Gastroesophageal sphincter (tissue), 4 donors: ENCODE results near the gene SOST. TPM values are rescaled to one million over a fixed set of nuclear protein-coding genes. Genes with fewer than 3 reads are reported as not detected.
A peak's percentile ranks its signal among the peaks of the same experiment; 100 is the strongest.

ENCODE experiments used
- ATAC-seq: fragments of 150-250 bp; one replicate; pipeline ENCODE4 v1.9.1; 2016; ENCODE audit warnings: mild to moderate bottlenecking, moderate library complexity
- H3K27ac ChIP-seq, 4 donors: fragments of 200-600 bp; sonication (generic) in 3 of 4; 1 replicate in 3 of 4; 2 replicates in 1 of 4; pipeline ENCODE4 v1.5.1; 2016 to 2019
- H3K27me3 ChIP-seq: fragments of 200-600 bp; sonication (generic); one replicate; pipeline ENCODE4 v1.5.1; 2019
- H3K36me3 ChIP-seq, 2 donors: fragments of 200-600 bp; sonication (generic); one replicate each; pipeline ENCODE4 v1.5.1; 2019; ENCODE audit warnings: control low read depth in 1 of 2
- H3K4me1 ChIP-seq, 3 donors: fragments of 200-600 bp; sonication (generic); 1 replicate in 2 of 3; 2 replicates in 1 of 3; pipeline ENCODE4 v1.5.1; 2016 to 2019; ENCODE audit warnings: control low read depth in 2 of 3
- H3K4me3 ChIP-seq, 2 donors: fragments of 200-600 bp; sonication (generic); one replicate each; pipeline ENCODE4 v1.5.1; 2019; ENCODE audit warnings: mild to moderate bottlenecking in 1 of 2, moderate library complexity in 1 of 2
- H3K9me3 ChIP-seq, 3 donors: fragments of 200-600 bp; sonication (generic); one replicate each; pipeline ENCODE4 v1.5.1; 2017 to 2019; ENCODE audit warnings: control low read depth in 2 of 3
- EP300 ChIP-seq: sonication (generic); formaldehyde crosslinking; IDR thresholded peaks from one replicate; pipeline ENCODE4 v1.6.1; 2017; ENCODE audit warnings: antibody characterized with exemption, mild to moderate bottlenecking
- POLR2A ChIP-seq, 2 donors: fragments of 450-650 bp; IDR thresholded peaks; one replicate each; pipeline ENCODE4 v1.6.1; 2017; ENCODE audit warnings: antibody characterized with exemption in 2 of 2, mild to moderate bottlenecking in 2 of 2, moderate library complexity in 1 of 2
- POLR2AphosphoS5 ChIP-seq: sonication (generic); formaldehyde crosslinking; IDR thresholded peaks from one replicate; pipeline ENCODE4 v1.6.1; 2017; ENCODE audit warnings: antibody characterized with exemption
- WGBS, 2 donors: methylation state at CpG; one replicate each; pipeline ENCODE4 v1.1.5; 2018; ENCODE audit warnings: low coverage in 1 of 2; 5-methylcytosine and 5-hydroxymethylcytosine counted together
- total RNA-seq, 4 donors: library from RNA; depleted of rRNA; stranded (reverse); fragments of >200 nt; gene quantifications; one replicate each; pipeline ENCODE4 v1.1.0, GENCODE V29; 2016
- TF ChIP-seq, protein P1 (sequence below), 4 experiments: fragments of 200-600 bp in 2 of 4; fragments of 450-650 bp in 2 of 4; sonication (generic) in 1 of 4; IDR thresholded peaks; one replicate each; pipeline ENCODE4 v1.5.1; 2017 to 2019; ENCODE audit warnings: antibody characterized with exemption in 4 of 4, mild to moderate bottlenecking in 2 of 4, moderate library complexity in 2 of 4

Gene SOST
- total RNA-seq, 4 donors from 2014 or later = 0.27 TPM; not detected in 3

- Histone ChIP-seq H3K27ac (peak within 1 kb of the TSS; percentile 99 to 100 (median 100)), H3K27me3 (no peaks in the 10 kb centered on the region), H3K36me3 (peaks cover 0 to 17% of the 10 kb centered on the region in 2 donors), H3K4me1 (peaks cover 2 to 42% (median 21%) of the 10 kb centered on the region in 3 donors), H3K4me3 (peak within 1 kb of the TSS; percentile 75 to 88), H3K9me3 (no peaks in the 10 kb centered on the region)
- no peak for TF ChIP-seq POLR2A (IDR thresholded peaks at IDR 0.05)
- TF ChIP-seq, protein P1, sequence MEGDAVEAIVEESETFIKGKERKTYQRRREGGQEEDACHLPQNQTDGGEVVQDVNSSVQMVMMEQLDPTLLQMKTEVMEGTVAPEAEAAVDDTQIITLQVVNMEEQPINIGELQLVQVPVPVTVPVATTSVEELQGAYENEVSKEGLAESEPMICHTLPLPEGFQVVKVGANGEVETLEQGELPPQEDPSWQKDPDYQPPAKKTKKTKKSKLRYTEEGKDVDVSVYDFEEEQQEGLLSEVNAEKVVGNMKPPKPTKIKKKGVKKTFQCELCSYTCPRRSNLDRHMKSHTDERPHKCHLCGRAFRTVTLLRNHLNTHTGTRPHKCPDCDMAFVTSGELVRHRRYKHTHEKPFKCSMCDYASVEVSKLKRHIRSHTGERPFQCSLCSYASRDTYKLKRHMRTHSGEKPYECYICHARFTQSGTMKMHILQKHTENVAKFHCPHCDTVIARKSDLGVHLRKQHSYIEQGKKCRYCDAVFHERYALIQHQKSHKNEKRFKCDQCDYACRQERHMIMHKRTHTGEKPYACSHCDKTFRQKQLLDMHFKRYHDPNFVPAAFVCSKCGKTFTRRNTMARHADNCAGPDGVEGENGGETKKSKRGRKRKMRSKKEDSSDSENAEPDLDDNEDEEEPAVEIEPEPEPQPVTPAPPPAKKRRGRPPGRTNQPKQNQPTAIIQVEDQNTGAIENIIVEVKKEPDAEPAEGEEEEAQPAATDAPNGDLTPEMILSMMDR (IDR thresholded peaks at IDR 0.05) = no peak
- TF ChIP-seq POLR2AphosphoS5 = no peak
- TF ChIP-seq EP300 = no peak
- 43 to 80% methylated on average over 2 to 3 of the region's 7 CpGs for WGBS, 2 donors
- no peak for ATAC-seq
Measured at GRCh38 chr17:43780135-43780534, 21.5 kb upstream of the SOST start, which contains the start of gene CFAP97D1. CFAP97D1 (plus strand) TSS chr17:43780435; CDS start chr17:43780463, 28 bp downstream.

DNA sequence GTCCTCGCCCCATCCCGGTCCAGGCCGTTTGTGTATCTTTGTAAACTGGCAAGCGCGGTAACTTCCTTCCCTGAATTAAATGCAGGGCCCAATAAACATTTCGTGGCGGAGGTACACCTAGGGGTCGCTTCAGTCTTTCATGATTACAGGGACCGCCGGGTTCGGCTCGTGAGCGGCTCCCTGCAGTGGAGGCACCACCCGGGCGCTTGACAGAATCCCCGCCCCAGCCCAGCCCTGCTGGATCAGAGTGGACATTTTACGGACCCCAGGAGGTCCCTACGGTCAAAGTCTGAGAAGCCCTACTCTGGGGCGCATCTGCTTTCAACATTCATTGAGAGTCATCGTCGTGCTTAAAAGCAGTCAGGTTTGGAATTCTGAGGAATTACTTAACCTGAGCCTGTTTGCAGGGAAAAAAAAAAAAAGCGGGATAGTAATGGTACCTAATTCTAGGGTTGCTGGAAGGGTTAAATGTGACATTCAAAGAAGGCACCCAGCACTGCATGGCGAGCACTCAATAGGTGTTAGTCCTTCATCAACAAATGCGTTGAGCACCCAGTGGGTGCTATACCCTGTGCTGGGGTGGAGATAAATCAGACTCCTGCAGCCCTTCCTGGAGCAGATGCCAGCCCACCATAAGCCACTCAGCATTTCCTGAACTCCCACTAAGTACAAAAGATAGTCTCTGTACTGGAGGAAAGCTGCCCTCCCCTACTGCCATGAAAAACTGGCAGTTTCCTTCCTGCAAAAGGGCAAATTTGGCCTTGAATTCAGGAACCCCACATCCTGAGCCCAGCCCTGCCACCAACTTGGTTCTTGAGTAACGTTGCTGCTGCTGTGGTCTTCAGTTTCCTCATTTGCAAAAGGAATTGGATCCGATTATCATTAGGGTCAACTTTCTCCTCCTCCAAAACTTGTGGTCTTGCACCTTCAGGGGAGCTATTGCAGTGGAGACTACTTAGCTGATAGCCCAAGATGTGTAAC is 20.8 kb upstream of the SOST start:
- TF ChIP-seq POLR2A (IDR thresholded peaks at IDR 0.05) = no peak
- TF ChIP-seq EP300 = no peak
- TF ChIP-seq, protein P1 (IDR thresholded peaks at IDR 0.05) = peak in 2 of 4 experiments; percentile 22 to 42
- WGBS, 2 donors = 6 to 15% methylated on average over 7 of the region's 26 CpGs
- Histone ChIP-seq H3K27ac (peak overlapping the region; percentile 99 to 100 (median 100)), H3K4me3 (peak overlapping the region; percentile 75 to 88), H3K9me3 (no peaks in the 10 kb centered on the region), H3K27me3 (no peaks in the 10 kb centered on the region), H3K36me3 (peaks cover 0 to 24% of the 10 kb centered on the region in 2 donors), H3K4me1 (peaks cover 2 to 49% (median 21%) of the 10 kb centered on the region in 3 donors)
- ATAC-seq = peak; percentile 32

- ATAC-seq = peak; percentile 95
- H3K4me3 ChIP-seq = peak within 1 kb of the TSS; percentile 75 to 88
- no peaks in the 10 kb centered on the region for H3K9me3 ChIP-seq
- no peaks in the 10 kb centered on the region for H3K27me3 ChIP-seq
- peaks cover 2 to 50% (median 21%) of the 10 kb centered on the region in 3 donors for H3K4me1 ChIP-seq
- TF ChIP-seq POLR2A (IDR thresholded peaks at IDR 0.05) (peak; percentile 84 to 90), POLR2AphosphoS5 (peak; percentile 83)
- TF ChIP-seq, protein P1 (IDR thresholded peaks at IDR 0.05) = no peak
- H3K27ac ChIP-seq = peak within 1 kb of the TSS; percentile 99 to 100 (median 100)
- H3K36me3 ChIP-seq = peaks cover 0 to 33% of the 10 kb centered on the region in 2 donors
- WGBS, 2 donors = 0% methylated on average over 10 of the region's 100 CpGs; no CpG with 5 or more reads in 1 of the 2 donors
Measured at GRCh38 chr17:43778337-43779144, 19.9 kb upstream of the SOST start, which contains the start of gene DUSP3. DUSP3 (minus strand) TSS chr17:43778977; CDS start chr17:43778924, 53 bp downstream.

- TF ChIP-seq POLR2A (IDR thresholded peaks at IDR 0.05) (no peak), POLR2AphosphoS5 (no peak), EP300 (no peak)
- TF ChIP-seq, protein P1 (IDR thresholded peaks at IDR 0.05) = no peak
- no peak overlapping the region for H3K27ac ChIP-seq
- no peaks in the 10 kb centered on the region for H3K27me3 ChIP-seq
- H3K4me1 ChIP-seq = peaks cover 2 to 52% (median 21%) of the 10 kb centered on the region in 3 donors
- H3K4me3 ChIP-seq = no peak overlapping the region
- no peak for ATAC-seq
- no peaks in the 10 kb centered on the region for H3K9me3 ChIP-seq
- 80 to 93% methylated on average over 5 to 12 of the region's 16 CpGs for WGBS, 2 donors
- H3K36me3 ChIP-seq = peaks cover 0 to 73% of the 10 kb centered on the region in 2 donors
Measured at GRCh38 chr17:43774304-43775250, 16.0 kb upstream of the SOST start.
